Dermis blood vessel endothelial cell (primary cell): ENCODE data around the gene NOTCH2. TPM values are rescaled to one million over a fixed set of nuclear protein-coding genes. Genes with fewer than 3 reads are reported as not detected.

Experiments
- DNase-seq: peaks from one replicate; pipeline ENCODE4 v3.0.0; 2010
- total RNA-seq: library from RNA; depleted of rRNA; stranded (reverse); fragments of >200 nt; gene quantifications from 2 replicates; pipeline ENCODE4 v1.2.3, GENCODE V29; 2014

NOTCH2 gene
- total RNA-seq, 1 donor from 2014 or later = 12.8 TPM

GRCh38 chr1:119902775-119903442, 166.6 kb downstream of the NOTCH2 start:
- no peak for DNase-seq

GRCh38 chr1:119898981-119899720, 170.3 kb downstream of the NOTCH2 start:
- no peak for DNase-seq

GRCh38 chr1:119898530-119898929, 170.9 kb downstream of the NOTCH2 start:
- no peak for DNase-seq

GRCh38 chr1:119896303-119896702, 173.2 kb downstream of the NOTCH2 start, which contains the start of gene ADAM30:
Gene ADAM30, minus strand, starts transcription at chr1:119896515. Its CDS starts 179 bp downstream, at chr1:119896336.
- no peak for DNase-seq

GRCh38 chr1:119895102-119895501, 174.4 kb downstream of the NOTCH2 start:
- no peak for DNase-seq

- no peak for DNase-seq
Observed at GRCh38 chr1:119893827-119894700, 175.4 kb downstream of the NOTCH2 start.

GRCh38 chr1:119893238-119893791, 176.1 kb downstream of the NOTCH2 start:
- DNase-seq = no peak

- DNase-seq = no peak
Observed at GRCh38 chr1:119891386-119891785, 178.1 kb downstream of the NOTCH2 start.

GRCh38 chr1:119888476-119888875, 181.0 kb downstream of the NOTCH2 start:
- no peak for DNase-seq

- DNase-seq = no peak
Observed at GRCh38 chr1:119887427-119887826, 182.0 kb downstream of the NOTCH2 start.

GRCh38 chr1:119885903-119886783, 183.3 kb downstream of the NOTCH2 start:
- DNase-seq = peak; percentile 69

GRCh38 chr1:119884711-119885110, 184.8 kb downstream of the NOTCH2 start:
- no peak for DNase-seq

- no peak for DNase-seq
Observed at GRCh38 chr1:119883826-119884225, 185.6 kb downstream of the NOTCH2 start.

GRCh38 chr1:119882132-119883049, 187.1 kb downstream of the NOTCH2 start:
- DNase-seq = no peak

GRCh38 chr1:119879510-119880434, 189.7 kb downstream of the NOTCH2 start:
- DNase-seq = no peak

GRCh38 chr1:119878171-119878570, 191.3 kb downstream of the NOTCH2 start:
- DNase-seq = no peak

- DNase-seq = no peak
Observed at GRCh38 chr1:119874186-119874585, 195.3 kb downstream of the NOTCH2 start.

GRCh38 chr1:119873135-119874015, 196.1 kb downstream of the NOTCH2 start:
- DNase-seq = no peak
